ENCODE measurements around the gene ACAT1.
A peak's percentile ranks its signal among the peaks of the same experiment; 100 is the strongest.

The ACAT1 gene

DNA sequence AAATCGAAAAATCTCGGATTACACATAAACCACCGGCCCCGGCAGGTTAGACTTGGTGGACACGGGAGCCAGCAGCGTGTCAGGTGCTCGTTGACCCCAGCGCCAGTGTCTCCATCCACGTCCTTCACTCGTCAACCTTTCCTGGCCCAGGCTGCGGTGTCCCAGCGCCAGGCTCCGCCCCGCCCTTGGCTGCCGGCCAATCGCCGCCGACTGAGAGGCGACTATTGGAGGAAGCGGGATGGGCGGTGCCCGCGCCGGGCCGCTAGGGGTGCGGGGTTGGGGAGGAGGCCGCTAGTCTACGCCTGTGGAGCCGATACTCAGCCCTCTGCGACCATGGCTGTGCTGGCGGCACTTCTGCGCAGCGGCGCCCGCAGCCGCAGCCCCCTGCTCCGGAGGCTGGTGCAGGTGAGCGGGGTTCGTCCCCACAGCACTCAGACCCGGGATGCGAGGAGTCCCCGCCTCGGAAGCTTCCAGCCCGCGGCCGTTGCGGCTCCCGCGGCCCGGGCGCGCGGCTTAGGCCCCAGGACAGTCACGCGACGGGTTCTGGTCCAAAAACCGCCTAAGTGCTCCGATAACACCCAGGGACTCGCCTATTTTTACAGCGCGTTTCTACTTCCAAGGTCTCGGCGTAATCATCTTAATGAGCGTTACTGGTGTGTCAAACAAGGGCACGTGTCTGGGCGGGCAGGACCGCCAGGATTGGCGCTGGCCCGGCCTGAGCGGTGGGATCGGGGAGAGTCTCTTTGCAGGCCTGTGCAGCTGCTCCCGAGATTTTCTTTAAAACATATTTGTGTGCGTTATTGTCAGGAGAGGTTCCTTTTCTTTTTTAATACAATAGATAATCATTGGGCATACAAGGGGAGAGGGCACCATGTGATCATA is at the start of gene ACAT1:
Gene ACAT1, plus strand, starts transcription at position 294 of the 882 bp plus-strand sequence. Its CDS starts 40 bp downstream, at position 334.
- H3K9me3 Mint-ChIP-seq, result no peaks in the 10 kb centered on the region
- H3K27me3 Mint-ChIP-seq (ENCODE audit: low read depth), result no peaks in the 10 kb centered on the region
- peak within 1 kb of the TSS; percentile 92 to 96 (median 94) for H3K4me3 Mint-ChIP-seq
- H3K36me3 Mint-ChIP-seq (ENCODE audit: low read depth), result peaks cover 10% of the 10 kb centered on the region
- TF ChIP-seq, protein P1, sequence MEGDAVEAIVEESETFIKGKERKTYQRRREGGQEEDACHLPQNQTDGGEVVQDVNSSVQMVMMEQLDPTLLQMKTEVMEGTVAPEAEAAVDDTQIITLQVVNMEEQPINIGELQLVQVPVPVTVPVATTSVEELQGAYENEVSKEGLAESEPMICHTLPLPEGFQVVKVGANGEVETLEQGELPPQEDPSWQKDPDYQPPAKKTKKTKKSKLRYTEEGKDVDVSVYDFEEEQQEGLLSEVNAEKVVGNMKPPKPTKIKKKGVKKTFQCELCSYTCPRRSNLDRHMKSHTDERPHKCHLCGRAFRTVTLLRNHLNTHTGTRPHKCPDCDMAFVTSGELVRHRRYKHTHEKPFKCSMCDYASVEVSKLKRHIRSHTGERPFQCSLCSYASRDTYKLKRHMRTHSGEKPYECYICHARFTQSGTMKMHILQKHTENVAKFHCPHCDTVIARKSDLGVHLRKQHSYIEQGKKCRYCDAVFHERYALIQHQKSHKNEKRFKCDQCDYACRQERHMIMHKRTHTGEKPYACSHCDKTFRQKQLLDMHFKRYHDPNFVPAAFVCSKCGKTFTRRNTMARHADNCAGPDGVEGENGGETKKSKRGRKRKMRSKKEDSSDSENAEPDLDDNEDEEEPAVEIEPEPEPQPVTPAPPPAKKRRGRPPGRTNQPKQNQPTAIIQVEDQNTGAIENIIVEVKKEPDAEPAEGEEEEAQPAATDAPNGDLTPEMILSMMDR (IDR thresholded peaks at IDR 0.05; ENCODE audit: unreplicated experiment in 3 of 3), result peak in 2 of 3 experiments; percentile 19 to 39
- H3K27ac Mint-ChIP-seq, result peak within 1 kb of the TSS; percentile 69 to 88 (median 81)
- H3K4me1 Mint-ChIP-seq, result peaks cover 34% of the 10 kb centered on the region

DNA sequence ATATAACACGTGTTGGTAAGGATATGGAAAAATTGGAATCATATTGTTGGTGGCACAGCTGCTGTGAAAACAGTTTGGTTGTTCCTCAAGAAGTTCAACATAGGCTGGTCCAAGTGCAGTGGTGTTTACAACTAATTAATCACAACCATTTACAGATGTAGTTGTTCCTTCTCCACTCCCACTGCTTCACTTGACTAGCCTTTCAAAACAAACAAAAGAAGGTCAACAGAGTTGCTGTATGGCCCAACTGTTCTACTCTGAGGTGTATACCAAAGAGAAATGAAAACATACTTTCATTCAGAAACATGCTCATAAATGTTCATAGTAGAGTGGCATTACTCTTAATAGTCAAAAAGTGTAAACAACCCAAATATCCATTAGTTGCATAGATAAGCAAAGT is 36.6 kb upstream of the ACAT1 start:
- Mint-ChIP-seq H3K9me3 (no peaks in the 10 kb centered on the region), H3K4me1 (no peaks in the 10 kb centered on the region), H3K36me3 (ENCODE audit: low read depth) (peaks cover 64% of the 10 kb centered on the region), H3K27me3 (ENCODE audit: low read depth) (no peaks in the 10 kb centered on the region), H3K27ac (peak overlapping the region in 1 of 3 experiments; percentile 29), H3K4me3 (no peak overlapping the region)
- TF ChIP-seq, protein P1 (IDR thresholded peaks at IDR 0.05; ENCODE audit: unreplicated experiment in 3 of 3), result no peak

DNA sequence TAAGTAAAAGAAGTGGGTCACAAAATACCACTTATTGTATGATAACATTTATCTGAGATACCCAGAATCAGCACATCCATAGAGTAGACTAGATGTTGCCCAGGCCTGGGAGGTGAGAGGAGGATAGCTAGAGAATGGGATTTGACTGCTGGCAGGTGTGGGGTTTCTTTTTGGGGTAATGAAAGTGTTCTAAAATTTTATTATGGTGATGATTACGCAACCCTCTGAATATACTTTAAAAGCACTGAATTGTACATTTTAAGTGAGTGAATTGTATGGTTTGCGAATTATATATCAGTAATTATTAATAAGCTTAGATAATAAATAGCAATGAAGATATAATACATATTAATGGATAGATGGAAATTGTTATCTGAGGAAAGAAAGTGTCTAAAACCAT is 35.7 kb upstream of the ACAT1 start:
- no peaks in the 10 kb centered on the region for H3K4me1 Mint-ChIP-seq
- no peak overlapping the region for H3K27ac Mint-ChIP-seq
- H3K9me3 Mint-ChIP-seq, result no peaks in the 10 kb centered on the region
- peaks cover 57% of the 10 kb centered on the region for H3K36me3 Mint-ChIP-seq (ENCODE audit: low read depth)
- no peaks in the 10 kb centered on the region for H3K27me3 Mint-ChIP-seq (ENCODE audit: low read depth)
- no peak overlapping the region for H3K4me3 Mint-ChIP-seq
- TF ChIP-seq, protein P1 (IDR thresholded peaks at IDR 0.05; ENCODE audit: unreplicated experiment in 3 of 3), result no peak

DNA sequence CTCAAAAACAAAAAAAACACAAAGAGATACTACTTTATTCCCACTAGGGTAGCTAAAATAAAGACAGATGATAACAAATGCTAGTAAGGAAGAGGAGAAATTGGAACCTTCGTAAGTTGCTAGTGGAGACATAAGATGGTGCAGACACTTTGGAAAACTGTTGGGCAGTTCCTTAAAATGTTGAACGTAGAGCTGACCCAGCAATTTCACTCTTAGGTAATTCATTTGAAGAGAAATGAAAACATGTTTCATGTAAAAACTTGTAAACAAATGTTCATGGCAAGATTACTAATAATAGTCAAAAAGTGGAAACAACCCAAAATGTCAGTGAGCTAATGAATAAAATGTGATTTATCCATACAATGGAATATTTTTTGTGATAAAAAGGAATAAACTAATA is 29.2 kb upstream of the ACAT1 start:
- Mint-ChIP-seq H3K4me1 (no peaks in the 10 kb centered on the region), H3K4me3 (no peak overlapping the region), H3K27me3 (ENCODE audit: low read depth) (no peaks in the 10 kb centered on the region), H3K9me3 (no peaks in the 10 kb centered on the region), H3K27ac (no peak overlapping the region), H3K36me3 (ENCODE audit: low read depth) (peaks cover 55% of the 10 kb centered on the region)
- TF ChIP-seq, protein P1 (IDR thresholded peaks at IDR 0.05; ENCODE audit: unreplicated experiment in 3 of 3), result no peak

DNA sequence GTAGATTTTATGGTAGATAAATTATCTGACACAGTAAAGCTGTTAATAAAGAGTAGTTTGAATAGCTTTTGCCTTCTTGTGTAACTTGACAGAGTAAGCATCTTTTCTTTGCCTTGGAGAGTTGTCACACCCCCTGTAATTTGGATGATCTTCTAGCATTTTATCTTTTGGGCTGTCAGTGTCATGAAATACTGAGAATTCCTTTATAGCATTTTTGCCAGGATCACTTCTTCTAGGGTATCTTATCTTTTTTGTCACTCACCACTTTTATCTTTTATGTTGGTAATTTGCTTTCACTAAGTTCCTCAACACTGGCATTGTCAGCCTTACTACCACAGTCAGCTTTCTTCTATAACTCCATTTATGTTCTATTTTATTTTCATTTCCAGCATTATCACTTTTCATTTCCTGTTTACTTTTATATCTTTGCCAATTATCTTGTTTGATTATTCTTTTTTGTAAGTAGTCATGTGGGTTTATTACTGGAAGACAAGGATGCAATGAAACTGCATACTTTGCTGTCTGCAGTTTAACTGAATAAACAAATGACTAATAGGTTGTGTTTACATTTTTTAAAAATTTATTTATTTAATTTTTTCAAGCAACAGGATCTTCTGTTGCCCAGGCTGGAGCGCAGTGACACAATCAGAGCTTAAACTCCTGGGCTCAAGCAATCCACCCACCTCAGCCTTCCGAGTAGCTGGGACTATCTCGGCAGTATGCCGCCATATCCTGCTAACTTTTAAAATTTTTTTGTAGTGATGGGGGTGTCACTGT is 28.1 kb upstream of the ACAT1 start:
- TF ChIP-seq, protein P1 (IDR thresholded peaks at IDR 0.05; ENCODE audit: unreplicated experiment in 3 of 3), result no peak
- H3K27me3 Mint-ChIP-seq (ENCODE audit: low read depth), result no peaks in the 10 kb centered on the region

More for the DNA sequence above, 28.1 kb upstream of the ACAT1 start:
- Mint-ChIP-seq H3K4me1 (no peaks in the 10 kb centered on the region), H3K4me3 (no peak overlapping the region), H3K9me3 (no peaks in the 10 kb centered on the region), H3K27ac (no peak overlapping the region), H3K36me3 (ENCODE audit: low read depth) (peaks cover 64% of the 10 kb centered on the region)
